Nephron (organoid): ENCODE results near the gene RNF26.

Experiments used
- H3K27ac Mint-ChIP-seq, 3 experiments: 2 replicates each; pipeline ENCODE4 v1.8.0; 2020; ENCODE audit warnings: mixed read lengths in 3 of 3, mild to moderate bottlenecking in 2 of 3, moderate library complexity in 1 of 3
- H3K27me3 Mint-ChIP-seq: 2 replicates; pipeline ENCODE4 v1.8.0; 2021; ENCODE audit warnings: low read depth, mild to moderate bottlenecking, moderate library complexity, mixed read lengths
- H3K36me3 Mint-ChIP-seq: 2 replicates; pipeline ENCODE4 v1.8.0; 2020; ENCODE audit warnings: low read depth, mixed read lengths
- H3K4me1 Mint-ChIP-seq: 2 replicates; pipeline ENCODE4 v1.8.0; 2020; ENCODE audit warnings: mixed read lengths
- H3K4me3 Mint-ChIP-seq, 3 experiments: 2 replicates each; pipeline ENCODE4 v1.8.0; 2020; ENCODE audit warnings: mild to moderate bottlenecking in 3 of 3, mixed read lengths in 3 of 3, moderate library complexity in 2 of 3
- H3K9me3 Mint-ChIP-seq: 2 replicates; pipeline ENCODE4 v1.8.0; 2020; ENCODE audit warnings: mixed read lengths
- TF ChIP-seq, protein P1 (sequence below), 3 experiments: fragments of 200-600 bp; sonication (generic); IDR thresholded peaks; one replicate each; pipeline ENCODE4 v1.5.0; 2021; ENCODE audit warnings: antibody characterized with exemption in 3 of 3; ENCODE audit not compliant: unreplicated experiment in 3 of 3

RNF26 gene

DNA sequence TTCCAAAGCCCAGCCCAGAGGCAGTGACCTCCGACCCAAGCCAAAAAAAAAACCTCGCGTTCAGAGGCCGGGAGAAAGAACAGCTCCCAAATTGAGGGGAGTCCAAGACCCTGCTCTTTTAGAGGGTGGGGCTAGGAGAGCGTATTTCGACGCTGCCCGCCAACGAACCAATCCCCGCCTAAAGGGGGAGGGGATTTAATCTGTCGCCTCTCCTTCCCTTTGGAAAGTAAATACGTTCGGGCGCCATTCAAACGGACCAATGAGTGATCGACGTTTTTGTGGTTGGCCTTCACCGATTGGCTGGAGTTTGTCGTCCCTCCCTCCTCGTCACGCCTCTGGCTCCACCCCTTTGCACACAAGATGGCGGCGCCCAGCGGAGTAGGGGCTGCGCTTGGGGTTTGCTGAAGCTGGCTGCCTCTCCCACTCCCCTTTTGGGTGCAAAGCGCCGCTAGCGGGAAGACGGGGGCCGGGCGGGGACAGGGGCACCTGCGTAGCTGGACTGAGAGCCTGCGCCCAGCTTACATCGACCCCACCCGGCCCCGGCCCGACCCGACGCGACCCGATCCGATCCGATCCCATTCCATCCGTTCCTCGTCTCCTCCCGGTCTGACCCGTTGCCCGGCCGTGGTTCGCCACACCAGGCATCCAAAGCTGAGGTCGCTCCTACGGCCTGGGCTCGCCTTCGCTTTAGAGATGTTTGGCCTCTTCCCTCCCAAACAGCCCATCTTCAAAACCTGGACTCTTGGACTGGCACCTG is at the start of gene RNF26:
RNF26 (plus strand) TSS at position 354 of the 757 bp plus-strand sequence. CDS start 596 bp downstream, outside the sequence.
- no peaks in the 10 kb centered on the region for H3K36me3 Mint-ChIP-seq

DNA sequence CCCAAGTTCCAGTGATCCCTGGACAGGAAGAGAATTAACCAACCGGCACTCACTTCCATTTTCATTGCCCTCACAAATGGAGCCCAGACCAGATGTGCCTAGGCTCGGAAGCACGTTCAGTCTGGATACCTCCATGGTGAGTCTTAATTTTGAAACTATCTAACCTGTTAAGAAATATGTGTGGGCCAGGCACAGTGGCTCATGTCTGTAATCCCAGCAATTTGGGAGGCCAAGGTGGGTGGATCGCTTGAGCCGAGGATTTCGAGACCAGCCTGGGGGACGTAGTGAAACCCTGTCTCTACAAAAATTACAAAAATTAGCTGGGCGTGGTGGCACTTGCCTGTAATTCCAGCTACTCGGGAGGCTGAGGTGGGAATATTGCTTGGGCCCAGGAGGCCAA is 48.9 kb upstream of the RNF26 start:
- TF ChIP-seq, protein P1, sequence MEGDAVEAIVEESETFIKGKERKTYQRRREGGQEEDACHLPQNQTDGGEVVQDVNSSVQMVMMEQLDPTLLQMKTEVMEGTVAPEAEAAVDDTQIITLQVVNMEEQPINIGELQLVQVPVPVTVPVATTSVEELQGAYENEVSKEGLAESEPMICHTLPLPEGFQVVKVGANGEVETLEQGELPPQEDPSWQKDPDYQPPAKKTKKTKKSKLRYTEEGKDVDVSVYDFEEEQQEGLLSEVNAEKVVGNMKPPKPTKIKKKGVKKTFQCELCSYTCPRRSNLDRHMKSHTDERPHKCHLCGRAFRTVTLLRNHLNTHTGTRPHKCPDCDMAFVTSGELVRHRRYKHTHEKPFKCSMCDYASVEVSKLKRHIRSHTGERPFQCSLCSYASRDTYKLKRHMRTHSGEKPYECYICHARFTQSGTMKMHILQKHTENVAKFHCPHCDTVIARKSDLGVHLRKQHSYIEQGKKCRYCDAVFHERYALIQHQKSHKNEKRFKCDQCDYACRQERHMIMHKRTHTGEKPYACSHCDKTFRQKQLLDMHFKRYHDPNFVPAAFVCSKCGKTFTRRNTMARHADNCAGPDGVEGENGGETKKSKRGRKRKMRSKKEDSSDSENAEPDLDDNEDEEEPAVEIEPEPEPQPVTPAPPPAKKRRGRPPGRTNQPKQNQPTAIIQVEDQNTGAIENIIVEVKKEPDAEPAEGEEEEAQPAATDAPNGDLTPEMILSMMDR (IDR thresholded peaks at IDR 0.05; ENCODE audit: unreplicated experiment in 3 of 3), result no peak
- Mint-ChIP-seq H3K36me3 (peaks cover 59% of the 10 kb centered on the region), H3K4me1 (peaks cover 8% of the 10 kb centered on the region), H3K27ac (no peak overlapping the region), H3K4me3 (no peak overlapping the region), H3K27me3 (no peaks in the 10 kb centered on the region), H3K9me3 (no peaks in the 10 kb centered on the region)

More for the DNA sequence above, at the start of gene RNF26:
- Mint-ChIP-seq H3K4me1 (peaks cover 53% of the 10 kb centered on the region), H3K27me3 (peaks cover 12% of the 10 kb centered on the region), H3K27ac (peak within 1 kb of the TSS; percentile 69 to 94 (median 87)), H3K9me3 (no peaks in the 10 kb centered on the region), H3K4me3 (peak within 1 kb of the TSS; percentile 99 to 100 (median 99))
- TF ChIP-seq, protein P1 (IDR thresholded peaks at IDR 0.05; ENCODE audit: unreplicated experiment in 3 of 3), result no peak

DNA sequence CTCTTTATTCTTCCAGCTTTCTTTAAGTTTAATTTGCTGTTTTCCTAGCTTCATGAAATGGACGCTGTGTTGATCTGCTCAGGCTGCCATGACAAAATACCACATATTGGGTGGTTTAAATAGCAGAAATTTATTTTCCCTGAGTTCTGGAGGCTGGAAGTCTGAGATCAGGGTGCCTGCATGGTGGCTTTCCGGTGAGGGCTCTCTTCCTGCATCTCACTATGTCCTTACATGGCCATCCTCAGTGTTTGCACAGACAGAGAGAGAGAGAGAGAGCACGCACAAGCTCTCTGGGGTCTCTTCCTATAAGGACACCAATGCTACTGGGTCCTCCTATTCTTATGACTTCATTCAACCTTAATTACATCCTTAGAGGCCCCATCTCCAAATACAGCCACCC is 46.1 kb upstream of the RNF26 start:
- TF ChIP-seq, protein P1 (IDR thresholded peaks at IDR 0.05; ENCODE audit: unreplicated experiment in 3 of 3), result no peak
- Mint-ChIP-seq H3K27ac (no peak overlapping the region), H3K27me3 (no peaks in the 10 kb centered on the region), H3K4me1 (no peaks in the 10 kb centered on the region), H3K4me3 (no peak overlapping the region), H3K9me3 (peaks cover 6% of the 10 kb centered on the region), H3K36me3 (peaks cover 71% of the 10 kb centered on the region)

DNA sequence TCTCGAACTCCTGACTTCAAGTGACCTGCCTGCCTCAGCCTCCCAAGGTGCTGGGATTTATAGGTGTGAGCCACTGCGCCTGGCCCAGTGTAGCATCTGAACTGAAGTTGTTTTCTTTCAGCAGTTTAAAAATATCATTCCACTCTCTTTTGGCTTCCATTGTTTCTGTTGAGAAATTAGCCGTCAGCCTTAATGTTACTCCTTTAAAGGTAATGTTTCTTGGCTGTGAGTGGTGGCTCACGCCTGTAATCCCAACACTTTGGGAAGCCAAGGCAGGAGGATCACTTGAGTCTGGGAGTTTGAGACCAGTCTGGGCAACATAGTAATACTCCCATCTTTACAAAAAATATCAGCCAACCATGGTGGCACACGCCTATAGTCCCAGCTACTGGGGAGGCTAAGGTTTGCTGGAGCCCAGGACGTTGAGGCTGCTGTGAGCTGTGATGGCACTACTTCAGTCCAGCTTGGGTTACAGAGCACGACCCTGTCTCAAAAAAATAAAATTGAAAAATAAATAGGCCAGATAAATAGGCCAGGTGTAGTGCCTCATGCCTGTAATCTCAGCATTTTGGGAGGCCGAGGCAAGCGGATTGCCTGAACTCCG is 43.3 kb upstream of the RNF26 start:
- H3K4me3 Mint-ChIP-seq, result no peak overlapping the region
- H3K4me1 Mint-ChIP-seq, result no peaks in the 10 kb centered on the region
- TF ChIP-seq, protein P1 (IDR thresholded peaks at IDR 0.05; ENCODE audit: unreplicated experiment in 3 of 3), result no peak
- H3K27ac Mint-ChIP-seq, result no peak overlapping the region
- H3K27me3 Mint-ChIP-seq, result no peaks in the 10 kb centered on the region
- H3K36me3 Mint-ChIP-seq, result peaks cover 59% of the 10 kb centered on the region
- H3K9me3 Mint-ChIP-seq, result peaks cover 6% of the 10 kb centered on the region

- H3K27me3 Mint-ChIP-seq, result no peaks in the 10 kb centered on the region
- peaks cover 18% of the 10 kb centered on the region for H3K4me1 Mint-ChIP-seq
- H3K9me3 Mint-ChIP-seq, result peaks cover 6% of the 10 kb centered on the region
- H3K36me3 Mint-ChIP-seq, result peaks cover 55% of the 10 kb centered on the region
- TF ChIP-seq, protein P1 (IDR thresholded peaks at IDR 0.05; ENCODE audit: unreplicated experiment in 3 of 3), result no peak
- no peak overlapping the region for H3K4me3 Mint-ChIP-seq
- H3K27ac Mint-ChIP-seq, result no peak overlapping the region
Observed at GRCh38 chr11:119293461-119293860, 40.9 kb upstream of the RNF26 start.
